IMR-90 (cell line): ENCODE data around the gene CITED4. TPM values are rescaled to one million over a fixed set of nuclear protein-coding genes. Genes with fewer than 3 reads are reported as not detected.

Experiments used
- ATAC-seq: fragments of 200-7000 bp; cut with Tn5 transposase; 2 replicates; pipeline ENCODE4 v1.9.1; 2020; ENCODE audit warnings: low read depth, mild to moderate bottlenecking, moderate library complexity
- BruUV-seq: library from RNA; stranded (reverse); fragments of 400-500 nt; replicated peaks from 2 replicates; lab custom pipeline; 2021; lab: Mats Ljungman, UMichigan
- CTCF ChIA-PET: fragments of 300-600 bp; formaldehyde crosslinking; extraction: SDS; loops from one replicate; lab custom pipeline; 2021; ENCODE audit warnings: antibody characterized with exemption; lab: Yijun Ruan, JAX
- POLR2A ChIA-PET: fragments of 300-600 bp; sonication (Branson Sonifier 250); formaldehyde crosslinking; loops from one replicate; lab custom pipeline; 2022; ENCODE audit warnings: antibody characterized with exemption; ENCODE audit not compliant: unreplicated experiment; lab: Charles Lee
- DNase-seq: peaks from one replicate; pipeline ENCODE4 v3.0.0; 2013
- H2AFZ ChIP-seq: replicated peaks from 2 replicates; pipeline ENCODE3; 2013; ENCODE audit warnings: low read length, mild to moderate bottlenecking; ENCODE audit not compliant: poor library complexity
- H2AK5ac ChIP-seq: 2 replicates; pipeline ENCODE4 v1.6.1; 2013; ENCODE audit warnings: low read depth, low read length, inconsistent platforms
- H2AK9ac ChIP-seq: replicated peaks from 2 replicates; pipeline ENCODE3; 2013; ENCODE audit warnings: mild to moderate bottlenecking, low read depth, low read length, moderate library complexity; ENCODE audit not compliant: poor library complexity
- H2BK120ac ChIP-seq: 2 replicates; pipeline ENCODE4 v1.6.1; 2013; ENCODE audit warnings: low read depth, low read length, inconsistent platforms
- H2BK15ac ChIP-seq: 3 replicates; pipeline ENCODE4 v1.6.1; 2013; ENCODE audit warnings: low read depth, low read length, inconsistent platforms
- H2BK20ac ChIP-seq: 2 replicates; pipeline ENCODE4 v1.6.1; 2013; ENCODE audit warnings: low read depth, mild to moderate bottlenecking, inconsistent platforms, low read length, moderate library complexity
- H2BK5ac ChIP-seq: 2 replicates; pipeline ENCODE4 v1.6.1; 2013; ENCODE audit warnings: mild to moderate bottlenecking, low read depth, low read length, inconsistent platforms; ENCODE audit not compliant: poor library complexity, severe bottlenecking
- H3K14ac ChIP-seq: replicated peaks from 2 replicates; pipeline ENCODE4 v1.6.1; 2013; ENCODE audit warnings: low read depth, low read length, inconsistent platforms
- H3K18ac ChIP-seq: 2 replicates; pipeline ENCODE4 v1.6.1; 2013; ENCODE audit warnings: low read depth, low read length, control low read depth
- H3K23ac ChIP-seq: 2 replicates; pipeline ENCODE4 v1.6.1; 2013; ENCODE audit warnings: low read depth, low read length, inconsistent platforms
- H3K27ac ChIP-seq: 2 replicates; pipeline ENCODE4 v1.5.1; 2013; ENCODE audit warnings: mild to moderate bottlenecking, control low read depth, low read length; ENCODE audit not compliant: insufficient read depth
- H3K27me3 ChIP-seq: 2 replicates; pipeline ENCODE4 v1.6.1; 2013; ENCODE audit warnings: low read length; ENCODE audit not compliant: control insufficient read depth, insufficient read depth
- H3K36me3 ChIP-seq: 2 replicates; pipeline ENCODE4 v1.6.1; 2013; ENCODE audit warnings: low read length, mixed read lengths; ENCODE audit not compliant: control insufficient read depth, insufficient read depth
- H3K4ac ChIP-seq: 2 replicates; pipeline ENCODE4 v1.6.1; 2013; ENCODE audit warnings: low read depth, low read length, inconsistent platforms
- H3K4me1 ChIP-seq: 2 replicates; pipeline ENCODE4 v1.6.1; 2013; ENCODE audit warnings: low read length, mixed read lengths; ENCODE audit not compliant: control insufficient read depth, insufficient read depth
- H3K4me2 ChIP-seq: 2 replicates; pipeline ENCODE4 v1.6.1; 2013; ENCODE audit warnings: low read depth, mild to moderate bottlenecking, control low read depth, low read length, moderate library complexity
- H3K4me3 ChIP-seq: 2 replicates; pipeline ENCODE4 v1.5.1; 2013; ENCODE audit warnings: low read depth, mild to moderate bottlenecking, control low read depth, low read length, moderate library complexity; ENCODE audit not compliant: insufficient read depth
- H3K56ac ChIP-seq: 2 replicates; pipeline ENCODE4 v1.6.1; 2013; ENCODE audit warnings: low read length, inconsistent platforms; ENCODE audit not compliant: insufficient read depth; ENCODE audit errors: extremely low read depth
- H3K79me1 ChIP-seq, 2 experiments: 2 replicates each; pipeline ENCODE4 v1.6.1; 2013; ENCODE audit warnings: low read length in 2 of 2, inconsistent platforms in 1 of 2, low read depth in 1 of 2
- H3K9ac ChIP-seq: 2 replicates; pipeline ENCODE4 v1.6.1; 2013; ENCODE audit warnings: low read depth, low read length, control low read depth
- H3K9me1 ChIP-seq: 2 replicates; pipeline ENCODE4 v1.6.1; 2013; ENCODE audit warnings: low read length, inconsistent platforms; ENCODE audit not compliant: insufficient read depth
- H3K9me3 ChIP-seq: 2 replicates; pipeline ENCODE4 v1.6.1; 2013; ENCODE audit warnings: low read length; ENCODE audit not compliant: control insufficient read depth, insufficient read depth
- H4K20me1 ChIP-seq: 2 replicates; pipeline ENCODE4 v1.6.1; 2013; ENCODE audit warnings: low read length, inconsistent platforms; ENCODE audit not compliant: insufficient read depth
- H4K5ac ChIP-seq: 2 replicates; pipeline ENCODE4 v1.6.1; 2013; ENCODE audit warnings: mild to moderate bottlenecking, low read depth, low read length, control low read depth
- H4K8ac ChIP-seq, 2 experiments: 2 replicates each; pipeline ENCODE4 v1.6.1; 2013; ENCODE audit warnings: low read depth in 2 of 2, low read length in 2 of 2, control low read depth in 1 of 2, inconsistent platforms in 1 of 2
- H4K91ac ChIP-seq: 2 replicates; pipeline ENCODE4 v1.6.1; 2013; ENCODE audit warnings: low read depth, low read length, inconsistent platforms; ENCODE audit not compliant: insufficient read depth
- CEBPB ChIP-seq: IDR thresholded peaks from 2 replicates; pipeline ENCODE4 v1.6.1; 2012; ENCODE audit warnings: low read depth, low read length, improper control_type of control experiment
- MXI1 ChIP-seq: IDR thresholded peaks from 2 replicates; pipeline ENCODE4 v1.6.1; 2012; ENCODE audit warnings: low read depth, mild to moderate bottlenecking, low read length, moderate library complexity, borderline replicate concordance
- RFX5 ChIP-seq: IDR thresholded peaks from 2 replicates; pipeline ENCODE4 v1.8.0; 2012; ENCODE audit warnings: low read depth, mild to moderate bottlenecking, low read length, moderate library complexity
- WGBS, 2 experiments: methylation state at CpG; one replicate each; pipeline versions ENCODE4 v1.1.5 to v1.1.7; 2013; ENCODE audit warnings: missing lambda C conversion rate in 2 of 2; ENCODE audit not compliant: insufficient read length in 1 of 2; ENCODE audit errors: extremely low coverage in 2 of 2; 5-methylcytosine and 5-hydroxymethylcytosine counted together
- dilution Hi-C: fragments of 300-500 bp; cut with HindIII; formaldehyde crosslinking; loops from one replicate; pipeline ENCODE4 v1.14.3; 2018; ENCODE audit warnings: low sequenced_read_pairs; ENCODE audit not compliant: unreplicated experiment
- in situ Hi-C: fragments of 300-500 bp; cut with MboI; formaldehyde crosslinking; loops from 3 replicates; pipeline ENCODE4 v1.14.3; 2019; ENCODE audit warnings: low sequenced_read_pairs, inconsistent platforms, mixed read lengths
- intact Hi-C: fragments of 100-400 bp; cut with micrococcal nuclease; formaldehyde crosslinking; loops from 2 replicates; pipeline ENCODE4 v1.10.0; 2022
- polyA plus RNA-seq, 3 experiments: library from polyadenylated mRNA; depleted of rRNA; stranded (reverse); fragments of >200 nt; gene quantifications; 2 replicates each; pipeline ENCODE4 v1.2.3, GENCODE V29; 2012; ENCODE audit warnings: low replicate concordance in 1 of 3
- total RNA-seq: library from RNA; depleted of rRNA; stranded (reverse); fragments of >200 nt; gene quantifications from 2 replicates; pipeline ENCODE4 v1.2.3, GENCODE V29; 2012
- TF ChIP-seq, protein P1 (sequence below): fragments of 150-350 bp; IDR thresholded peaks from 2 replicates; pipeline ENCODE4 v1.6.1; 2017; ENCODE audit warnings: mild to moderate bottlenecking, antibody characterized with exemption, low read length, low read depth

The CITED4 gene
- total and polyA plus RNA-seq, 2 of the 4 experiments (the other 2 are of a cell fraction): under 0.01 to 1.6 TPM

DNA sequence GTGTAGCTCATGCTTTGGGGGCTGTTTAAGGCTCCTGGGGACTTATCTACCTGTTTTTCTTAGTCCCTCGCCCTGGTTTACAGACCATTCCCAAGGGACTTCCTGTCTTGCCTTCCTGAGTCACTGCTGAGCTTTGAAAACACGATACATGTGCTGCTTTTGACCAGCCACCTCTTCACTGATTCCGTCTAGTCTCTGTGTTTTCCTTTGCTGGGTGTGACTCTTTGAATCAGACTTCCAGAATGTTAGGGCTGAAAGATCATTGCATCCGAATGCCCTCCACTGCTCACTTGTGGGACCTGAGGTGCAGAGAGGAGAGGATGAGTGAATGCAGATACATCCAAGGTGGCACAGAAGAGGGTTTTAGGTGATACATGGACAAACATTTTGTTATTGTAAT is 35.4 kb upstream of the CITED4 start:
- Histone ChIP-seq H3K9me3 (peaks cover 11% of the 10 kb centered on the region), H3K4ac (0 out of 2 replicates have a peak overlapping the region, but pooled peaks have one; percentile 1), H2BK15ac (no peak overlapping the region), H3K56ac (no peak overlapping the region), H3K27ac (no peak overlapping the region), H3K9me1 (peaks cover 18% of the 10 kb centered on the region), H4K20me1 (no peaks in the 10 kb centered on the region), H2AFZ (peak overlapping the region; percentile 45), H2BK120ac (no peak overlapping the region), H3K14ac (0 out of 2 replicates have a peak overlapping the region, but pooled peaks have one; percentile 1), H2BK20ac (no peak overlapping the region), H3K23ac (peak overlapping the region; percentile 1; the same call in 1 of the 2 replicates), H3K36me3 (no peaks in the 10 kb centered on the region), H4K5ac (no peak overlapping the region), H3K9ac (no peak overlapping the region), H3K18ac (peak overlapping the region; percentile 7; the same call in 1 of the 2 replicates), H2AK9ac (no peak overlapping the region), H3K4me2 (no peak overlapping the region), H4K8ac (no peak overlapping the region), H3K27me3 (no peaks in the 10 kb centered on the region), H3K4me1 (peaks cover 14% of the 10 kb centered on the region), H2AK5ac (no peak overlapping the region), H3K79me1 (no peaks in the 10 kb centered on the region), H4K91ac (no peak overlapping the region), H3K4me3 (no peak overlapping the region), H2BK5ac (no peak overlapping the region)
- intact Hi-C loops: no loop called here
- 100% methylated on average over 1 of the region's 4 CpGs; no CpG with 5 or more reads in 1 of the 2 experiments for WGBS, 2 experiments
- in situ Hi-C loops: no loop called here
- POLR2A ChIA-PET: no interaction called here
- DNase-seq (peak; percentile 50), ATAC-seq (peak; percentile 30)
- dilution Hi-C loops: no loop called here
- TF ChIP-seq CEBPB (no peak), MXI1 (peak; percentile 28; the same call in 1 of the 2 replicates), RFX5 (no peak)
- TF ChIP-seq, protein P1, sequence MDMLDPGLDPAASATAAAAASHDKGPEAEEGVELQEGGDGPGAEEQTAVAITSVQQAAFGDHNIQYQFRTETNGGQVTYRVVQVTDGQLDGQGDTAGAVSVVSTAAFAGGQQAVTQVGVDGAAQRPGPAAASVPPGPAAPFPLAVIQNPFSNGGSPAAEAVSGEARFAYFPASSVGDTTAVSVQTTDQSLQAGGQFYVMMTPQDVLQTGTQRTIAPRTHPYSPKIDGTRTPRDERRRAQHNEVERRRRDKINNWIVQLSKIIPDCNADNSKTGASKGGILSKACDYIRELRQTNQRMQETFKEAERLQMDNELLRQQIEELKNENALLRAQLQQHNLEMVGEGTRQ: no peak
- BruUV-seq: no TSS peak
- CTCF ChIA-PET: interaction anchor here (1.0 kb wide), 1 partner anchor 51 kb away, joined by 3 read pairs; no protein-coding TSS in a partner anchor
